Measurements from ENCODE around the gene E2F4.
A peak's percentile ranks its signal among the peaks of the same experiment; 100 is the strongest.

The E2F4 gene

GRCh38 chr16:67223992-67224391, 32.0 kb downstream of the E2F4 start:
- no CpG with 5 or more reads among the region's 3 CpGs for WGBS, 2 donors (ENCODE audit: extremely low coverage in 2 of 2, insufficient read length in 2 of 2, insufficient replicate concordance in 1 of 2)
- H3K18ac ChIP-seq (ENCODE audit: low read length) = no peak overlapping the region
- no peak overlapping the region for H2BK12ac ChIP-seq (ENCODE audit: low read length)
- no peak overlapping the region for H2BK120ac ChIP-seq (ENCODE audit: low read depth, low read length)
- no peak overlapping the region for H4K8ac ChIP-seq (ENCODE audit: low read depth, low read length)
- DNase-seq (ENCODE audit: low spot score) = no peak
- H3K4me3 ChIP-seq (ENCODE audit: low read length in 2 of 2) = no peak overlapping the region
- no peak overlapping the region for H3K23ac ChIP-seq (ENCODE audit: low read depth, low read length, poor library complexity)
- no peak overlapping the region for H3K4ac ChIP-seq (ENCODE audit: low read length)
- peaks cover 7% of the 10 kb centered on the region for H3K79me1 ChIP-seq (ENCODE audit: low read depth, low read length)
- peaks cover 10 to 13% of the 10 kb centered on the region in 2 donors for H3K4me1 ChIP-seq (ENCODE audit: control insufficient read depth in 2 of 2, insufficient read depth in 1 of 2, low read depth in 1 of 2, low read length in 2 of 2)
- no peak overlapping the region for H4K91ac ChIP-seq (ENCODE audit: low read depth, low read length, poor library complexity)
- no peak overlapping the region for H2BK15ac ChIP-seq (ENCODE audit: low read length)
- H3K9ac ChIP-seq (ENCODE audit: low read depth, low read length, poor library complexity) = no peak overlapping the region
- no peak overlapping the region for H2AK5ac ChIP-seq (ENCODE audit: low read depth, low read length)
- H3K4me2 ChIP-seq (ENCODE audit: insufficient read depth, low read length, poor library complexity, severe bottlenecking) = no peak overlapping the region
- H3K14ac ChIP-seq (ENCODE audit: low read length) = no peak overlapping the region
- peaks cover 0 to 2% (median 0%) of the 10 kb centered on the region in 3 experiments for H3K27me3 ChIP-seq (ENCODE audit: control insufficient read depth in 3 of 3, insufficient read depth in 3 of 3, low read depth in 1 of 3, low read length in 3 of 3)
- H2AFZ ChIP-seq (ENCODE audit: low read length) = no peak overlapping the region
- H2BK5ac ChIP-seq (ENCODE audit: low read length) = no peak overlapping the region
- H3K36me3 ChIP-seq (replicated peaks in 1 of 2; ENCODE audit: control insufficient read depth in 2 of 2, insufficient read depth in 2 of 2, low read length in 2 of 2) = peaks cover 4 to 17% of the 10 kb centered on the region in 2 donors
- no peak overlapping the region for H3K27ac ChIP-seq (replicated peaks; ENCODE audit: low read length)
- no peaks in the 10 kb centered on the region for H3K9me3 ChIP-seq (replicated peaks in 1 of 2; ENCODE audit: control insufficient read depth in 2 of 2, insufficient read depth in 1 of 2, low read depth in 1 of 2, low read length in 2 of 2)

DNA sequence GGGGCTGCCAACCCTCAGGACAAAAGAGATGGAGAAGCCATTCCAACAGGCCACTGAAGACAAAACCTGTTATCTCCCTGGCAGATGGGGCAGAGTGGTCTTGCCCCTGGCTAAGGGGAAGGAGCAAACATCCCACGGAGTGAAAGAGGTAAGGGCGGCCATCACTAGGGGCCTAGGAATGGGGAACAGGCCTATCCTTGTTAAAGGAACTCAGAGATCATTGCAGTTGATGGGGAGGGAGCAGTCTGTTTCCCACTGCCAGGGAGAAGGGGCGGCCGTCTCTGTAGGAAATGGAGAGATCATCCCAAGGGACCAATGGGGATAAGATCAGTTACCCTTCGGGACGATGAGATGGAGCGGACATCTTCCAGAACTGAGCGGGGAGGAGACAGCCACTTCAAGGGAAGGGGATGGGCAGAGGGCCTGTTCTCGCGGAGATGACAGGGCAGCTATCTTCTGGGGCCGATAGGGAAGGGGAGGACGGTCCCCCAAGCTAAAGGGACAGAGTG, 34.4 kb downstream of the E2F4 start:
- no peak overlapping the region for H2BK120ac ChIP-seq (ENCODE audit: low read depth, low read length)
- peak overlapping the region; percentile 91 for H3K4me2 ChIP-seq (ENCODE audit: insufficient read depth, low read length, poor library complexity, severe bottlenecking)
- peak overlapping the region; percentile 91 for H2AFZ ChIP-seq (ENCODE audit: low read length)
- no CpG with 5 or more reads among the region's 12 CpGs for WGBS, 2 donors (ENCODE audit: extremely low coverage in 2 of 2, insufficient read length in 2 of 2, insufficient replicate concordance in 1 of 2)
- peak overlapping the region; percentile 45 for H3K23ac ChIP-seq (ENCODE audit: low read depth, low read length, poor library complexity)
- peaks cover 10 to 13% of the 10 kb centered on the region in 2 donors for H3K4me1 ChIP-seq (ENCODE audit: control insufficient read depth in 2 of 2, insufficient read depth in 1 of 2, low read depth in 1 of 2, low read length in 2 of 2)
- H3K9ac ChIP-seq (ENCODE audit: low read depth, low read length, poor library complexity) = peak overlapping the region; percentile 88
- H3K79me1 ChIP-seq (ENCODE audit: low read depth, low read length) = peaks cover 7% of the 10 kb centered on the region
- no peak overlapping the region for H2AK5ac ChIP-seq (ENCODE audit: low read depth, low read length)
- H2BK15ac ChIP-seq (ENCODE audit: low read length) = no peak overlapping the region
- H3K14ac ChIP-seq (ENCODE audit: low read length) = peak overlapping the region; percentile 42
- no peak overlapping the region for H3K27ac ChIP-seq (replicated peaks; ENCODE audit: low read length)
- peaks cover 0 to 2% (median 0%) of the 10 kb centered on the region in 3 experiments for H3K27me3 ChIP-seq (ENCODE audit: control insufficient read depth in 3 of 3, insufficient read depth in 3 of 3, low read depth in 1 of 3, low read length in 3 of 3)
- no peak overlapping the region for H3K4ac ChIP-seq (ENCODE audit: low read length)
- no peak overlapping the region for H2BK5ac ChIP-seq (ENCODE audit: low read length)
- no peak for DNase-seq (ENCODE audit: low spot score)
- H2BK12ac ChIP-seq (ENCODE audit: low read length) = no peak overlapping the region
- no peaks in the 10 kb centered on the region for H3K9me3 ChIP-seq (replicated peaks in 1 of 2; ENCODE audit: control insufficient read depth in 2 of 2, insufficient read depth in 1 of 2, low read depth in 1 of 2, low read length in 2 of 2)
- H4K8ac ChIP-seq (ENCODE audit: low read depth, low read length) = no peak overlapping the region
- H3K4me3 ChIP-seq (ENCODE audit: low read length in 2 of 2) = peak overlapping the region; percentile 80 to 83
- H3K18ac ChIP-seq (ENCODE audit: low read length) = peak overlapping the region; percentile 94
- no peak overlapping the region for H4K91ac ChIP-seq (ENCODE audit: low read depth, low read length, poor library complexity)
- peaks cover 23 to 41% of the 10 kb centered on the region in 2 donors for H3K36me3 ChIP-seq (replicated peaks in 1 of 2; ENCODE audit: control insufficient read depth in 2 of 2, insufficient read depth in 2 of 2, low read length in 2 of 2)

GRCh38 chr16:67226804-67227566, 35.0 kb downstream of the E2F4 start, which contains the start of gene TMEM208:
TMEM208 (plus strand) TSS chr16:67227130; CDS start chr16:67227219, 89 bp downstream.
- Histone ChIP-seq H3K27me3 (ENCODE audit: control insufficient read depth in 3 of 3, insufficient read depth in 3 of 3, low read depth in 1 of 3, low read length in 3 of 3) (peaks cover 0 to 2% (median 0%) of the 10 kb centered on the region in 3 experiments), H3K4me1 (ENCODE audit: control insufficient read depth in 2 of 2, insufficient read depth in 1 of 2, low read depth in 1 of 2, low read length in 2 of 2) (peaks cover 10 to 13% of the 10 kb centered on the region in 2 donors), H2BK5ac (ENCODE audit: low read length) (peak within 1 kb of the TSS; percentile 4), H2AFZ (ENCODE audit: low read length) (peak within 1 kb of the TSS; percentile 91), H3K18ac (ENCODE audit: low read length) (peak within 1 kb of the TSS; percentile 94), H3K27ac (replicated peaks; ENCODE audit: low read length) (no peak within 1 kb of the TSS), H3K4ac (ENCODE audit: low read length) (no peak within 1 kb of the TSS), H4K8ac (ENCODE audit: low read depth, low read length) (no peak within 1 kb of the TSS), H2BK12ac (ENCODE audit: low read length) (no peak within 1 kb of the TSS), H3K9ac (ENCODE audit: low read depth, low read length, poor library complexity) (peak within 1 kb of the TSS; percentile 88), H3K23ac (ENCODE audit: low read depth, low read length, poor library complexity) (peak within 1 kb of the TSS; percentile 45), H3K79me1 (ENCODE audit: low read depth, low read length) (peaks cover 7% of the 10 kb centered on the region), H3K4me2 (ENCODE audit: insufficient read depth, low read length, poor library complexity, severe bottlenecking) (peak within 1 kb of the TSS; percentile 92), H3K36me3 (replicated peaks in 1 of 2; ENCODE audit: control insufficient read depth in 2 of 2, insufficient read depth in 2 of 2, low read length in 2 of 2) (peaks cover 28 to 47% of the 10 kb centered on the region in 2 donors), H3K9me3 (replicated peaks in 1 of 2; ENCODE audit: control insufficient read depth in 2 of 2, insufficient read depth in 1 of 2, low read depth in 1 of 2, low read length in 2 of 2) (no peaks in the 10 kb centered on the region), H2BK120ac (ENCODE audit: low read depth, low read length) (no peak within 1 kb of the TSS), H2AK5ac (ENCODE audit: low read depth, low read length) (no peak within 1 kb of the TSS), H2BK15ac (ENCODE audit: low read length) (no peak within 1 kb of the TSS), H3K4me3 (ENCODE audit: low read length in 2 of 2) (peak within 1 kb of the TSS; percentile 80 to 97), H4K91ac (ENCODE audit: low read depth, low read length, poor library complexity) (no peak within 1 kb of the TSS), H3K14ac (ENCODE audit: low read length) (peak within 1 kb of the TSS; percentile 42)
- WGBS, 2 donors (ENCODE audit: extremely low coverage in 2 of 2, insufficient read length in 2 of 2, insufficient replicate concordance in 1 of 2) = no CpG with 5 or more reads among the region's 46 CpGs
- peak; percentile 99 for DNase-seq (ENCODE audit: low spot score)

DNA sequence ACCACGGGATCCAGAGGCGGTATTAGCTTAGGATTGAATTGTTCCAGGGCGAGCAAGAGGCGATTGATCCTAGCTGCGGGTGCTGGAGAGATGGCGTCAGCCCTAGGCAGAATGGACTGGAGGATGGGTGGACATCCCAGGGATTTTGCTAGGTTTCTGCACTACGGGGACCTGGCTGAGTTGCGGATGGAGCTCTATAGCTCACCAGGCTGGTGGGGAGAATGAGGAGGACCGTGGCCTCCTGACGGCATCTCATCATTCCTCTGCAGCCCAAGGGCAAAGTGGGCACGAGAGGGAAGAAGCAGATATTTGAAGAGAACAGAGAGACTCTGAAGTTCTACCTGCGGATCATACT, 35.6 kb downstream of the E2F4 start:
- Histone ChIP-seq H3K27me3 (ENCODE audit: control insufficient read depth in 3 of 3, insufficient read depth in 3 of 3, low read depth in 1 of 3, low read length in 3 of 3) (peaks cover 0 to 2% (median 0%) of the 10 kb centered on the region in 3 experiments), H3K14ac (ENCODE audit: low read length) (no peak overlapping the region), H3K36me3 (replicated peaks in 1 of 2; ENCODE audit: control insufficient read depth in 2 of 2, insufficient read depth in 2 of 2, low read length in 2 of 2) (peaks cover 28 to 51% of the 10 kb centered on the region in 2 donors), H3K18ac (ENCODE audit: low read length) (no peak overlapping the region), H4K8ac (ENCODE audit: low read depth, low read length) (no peak overlapping the region), H3K4me2 (ENCODE audit: insufficient read depth, low read length, poor library complexity, severe bottlenecking) (peak overlapping the region; percentile 92), H2BK120ac (ENCODE audit: low read depth, low read length) (no peak overlapping the region), H3K4me3 (ENCODE audit: low read length in 2 of 2) (peak overlapping the region; percentile 80 to 97), H3K27ac (replicated peaks; ENCODE audit: low read length) (no peak overlapping the region), H3K79me1 (ENCODE audit: low read depth, low read length) (peaks cover 7% of the 10 kb centered on the region), H3K23ac (ENCODE audit: low read depth, low read length, poor library complexity) (no peak overlapping the region), H2AK5ac (ENCODE audit: low read depth, low read length) (no peak overlapping the region), H2BK5ac (ENCODE audit: low read length) (no peak overlapping the region), H4K91ac (ENCODE audit: low read depth, low read length, poor library complexity) (no peak overlapping the region), H3K9me3 (replicated peaks in 1 of 2; ENCODE audit: control insufficient read depth in 2 of 2, insufficient read depth in 1 of 2, low read depth in 1 of 2, low read length in 2 of 2) (no peaks in the 10 kb centered on the region), H2BK15ac (ENCODE audit: low read length) (no peak overlapping the region), H3K4ac (ENCODE audit: low read length) (no peak overlapping the region), H2BK12ac (ENCODE audit: low read length) (no peak overlapping the region), H2AFZ (ENCODE audit: low read length) (peak overlapping the region; percentile 91), H3K9ac (ENCODE audit: low read depth, low read length, poor library complexity) (peak overlapping the region; percentile 88), H3K4me1 (ENCODE audit: control insufficient read depth in 2 of 2, insufficient read depth in 1 of 2, low read depth in 1 of 2, low read length in 2 of 2) (peaks cover 10 to 13% of the 10 kb centered on the region in 2 donors)
- WGBS, 2 donors (ENCODE audit: extremely low coverage in 2 of 2, insufficient read length in 2 of 2, insufficient replicate concordance in 1 of 2) = no CpG with 5 or more reads among the region's 12 CpGs
- no peak for DNase-seq (ENCODE audit: low spot score)

Data from neuronal stem cell (in vitro differentiated cells).